SIG-M5 treated with dmso at 0.1 percent for 504 hours (cell line): ENCODE measurements around the gene HECTD4.
A peak's percentile ranks its signal among the peaks of the same experiment; 100 is the strongest.

Experiments
- DNase-seq: peaks from one replicate; lab custom pipeline; 2025; ENCODE audit not compliant: unreplicated experiment; lab: John Stamatoyannopoulos, UW

Gene HECTD4

GRCh38 chr12:112322882-112323547, 59.2 kb downstream of the HECTD4 start:
- no peak for DNase-seq

GRCh38 chr12:112322441-112322840, 59.8 kb downstream of the HECTD4 start:
- no peak for DNase-seq

GRCh38 chr12:112321245-112321644, 61.0 kb downstream of the HECTD4 start:
- DNase-seq: no peak

- DNase-seq: no peak
These were observed 62.8 kb downstream of the HECTD4 start for GRCh38 chr12:112319395-112319794.

GRCh38 chr12:112317481-112317880, 64.8 kb downstream of the HECTD4 start:
- DNase-seq: no peak

- DNase-seq: no peak
These were observed 67.2 kb downstream of the HECTD4 start for GRCh38 chr12:112314981-112315380.

GRCh38 chr12:112309797-112310196, 72.4 kb downstream of the HECTD4 start:
- DNase-seq: no peak

- no peak for DNase-seq
These were observed 73.6 kb downstream of the HECTD4 start for GRCh38 chr12:112308652-112309051.

GRCh38 chr12:112308161-112308560, 74.1 kb downstream of the HECTD4 start:
- no peak for DNase-seq

- no peak for DNase-seq
These were observed 74.8 kb downstream of the HECTD4 start for GRCh38 chr12:112307317-112308011.

- DNase-seq: no peak
These were observed 76.3 kb downstream of the HECTD4 start for GRCh38 chr12:112305951-112306350.

- no peak for DNase-seq
These were observed 77.8 kb downstream of the HECTD4 start for GRCh38 chr12:112304436-112304835.

- no peak for DNase-seq
These were observed 78.4 kb downstream of the HECTD4 start for GRCh38 chr12:112303799-112304198.

GRCh38 chr12:112303004-112303403, 79.2 kb downstream of the HECTD4 start:
- DNase-seq: no peak

- DNase-seq: no peak
These were observed 82.5 kb downstream of the HECTD4 start for GRCh38 chr12:112299704-112300103.

- DNase-seq: no peak
These were observed 85.0 kb downstream of the HECTD4 start for GRCh38 chr12:112297188-112297587.

GRCh38 chr12:112296183-112296582, 86.0 kb downstream of the HECTD4 start:
- no peak for DNase-seq

- no peak for DNase-seq
These were observed 87.4 kb downstream of the HECTD4 start for GRCh38 chr12:112294793-112295192.

- DNase-seq: no peak
These were observed 93.6 kb downstream of the HECTD4 start for GRCh38 chr12:112288638-112289037.

GRCh38 chr12:112285600-112286401, 96.4 kb downstream of the HECTD4 start:
- peak; percentile 29 for DNase-seq

GRCh38 chr12:112283546-112283945, 98.7 kb downstream of the HECTD4 start:
- no peak for DNase-seq

GRCh38 chr12:112282920-112283319, 99.3 kb downstream of the HECTD4 start:
- no peak for DNase-seq
